Measurements from ENCODE around the gene FSIP1. TPM values are rescaled to one million over a fixed set of nuclear protein-coding genes. Genes with fewer than 3 reads are reported as not detected.

Gene FSIP1
- total RNA-seq, 1 experiment from 2014 or later, result 1.0 TPM

DNA sequence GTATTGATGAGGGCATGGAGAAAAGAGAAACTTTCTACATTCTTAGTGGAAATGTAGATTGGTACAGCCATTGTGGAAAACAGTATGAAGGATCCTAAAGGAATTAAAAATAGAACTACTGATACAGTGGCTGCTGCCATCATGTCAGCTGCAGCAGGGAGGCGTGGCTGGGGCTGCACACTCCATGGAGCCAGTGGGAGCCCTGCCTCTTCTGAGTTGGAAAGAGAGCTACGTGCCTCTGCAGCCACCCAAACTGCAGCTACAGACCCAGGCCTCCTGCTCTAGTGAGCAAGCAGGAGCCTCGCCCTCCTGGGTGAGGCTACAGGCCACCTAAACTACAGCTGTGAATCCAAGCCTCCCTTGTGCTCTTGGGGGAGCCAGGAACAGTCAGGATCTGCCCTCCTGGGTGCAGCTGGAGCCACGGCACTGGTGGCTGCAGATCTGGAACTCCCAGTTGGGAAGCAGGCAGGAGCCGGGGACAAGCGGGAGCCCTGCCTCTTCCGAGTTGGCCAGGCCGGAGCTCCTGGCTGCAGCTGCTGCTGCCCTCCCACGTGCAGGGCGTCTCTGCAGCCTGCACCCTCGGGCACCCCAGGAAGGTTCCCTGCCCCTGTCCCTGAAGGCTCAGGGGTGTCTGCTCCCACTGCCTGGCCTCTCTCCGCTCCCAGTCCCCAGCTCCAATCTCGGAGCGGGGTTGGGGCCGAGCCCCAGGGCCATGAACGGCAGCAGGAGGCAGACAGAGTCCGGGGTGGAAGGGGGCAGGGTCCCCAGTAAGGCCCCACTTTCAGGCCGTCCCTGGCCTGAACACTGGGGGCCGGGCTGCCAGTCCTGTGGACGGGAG lies 137.3 kb downstream of the FSIP1 start:
- DNase-seq (ENCODE audit: low spot score), result no peak

DNA sequence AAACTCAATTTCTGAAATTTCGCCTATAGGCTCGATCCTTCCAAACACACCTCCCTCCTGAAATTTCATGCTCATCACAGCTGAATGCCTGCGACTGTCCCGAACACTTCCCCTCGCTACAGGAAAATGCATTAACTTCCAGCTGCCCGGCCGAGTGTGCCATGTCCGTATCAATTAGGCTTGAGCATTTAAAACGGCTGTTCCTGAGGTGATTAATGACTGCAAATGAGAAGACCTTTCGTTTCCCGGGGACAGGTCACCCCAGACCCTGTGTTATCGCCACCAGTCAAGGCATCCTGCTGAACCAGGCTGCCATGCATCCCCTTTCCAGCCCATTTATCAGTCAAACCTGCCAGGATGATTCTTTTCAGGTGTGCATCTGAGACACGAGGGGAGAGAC lies 138.5 kb downstream of the FSIP1 start:
- DNase-seq (ENCODE audit: low spot score), result no peak

DNA sequence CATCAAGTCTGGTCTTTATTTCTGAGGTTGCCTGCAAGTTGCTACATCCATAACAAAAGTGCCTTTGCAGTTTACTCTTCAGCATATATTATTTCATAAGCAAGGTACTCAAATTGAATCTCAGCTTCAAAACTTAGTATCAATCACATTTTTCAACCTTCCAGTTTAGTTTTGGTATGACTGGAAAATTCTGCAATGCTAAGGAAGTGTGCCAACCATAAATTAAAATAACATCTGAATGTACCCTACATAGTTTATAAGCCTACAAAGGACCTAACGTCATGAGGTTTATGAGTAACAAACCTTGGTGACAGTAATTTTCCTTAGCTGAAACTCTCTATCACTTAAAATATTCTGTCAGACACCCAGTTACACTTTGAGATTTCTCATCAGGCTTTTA lies 138.9 kb downstream of the FSIP1 start:
- DNase-seq (ENCODE audit: low spot score), result no peak

DNA sequence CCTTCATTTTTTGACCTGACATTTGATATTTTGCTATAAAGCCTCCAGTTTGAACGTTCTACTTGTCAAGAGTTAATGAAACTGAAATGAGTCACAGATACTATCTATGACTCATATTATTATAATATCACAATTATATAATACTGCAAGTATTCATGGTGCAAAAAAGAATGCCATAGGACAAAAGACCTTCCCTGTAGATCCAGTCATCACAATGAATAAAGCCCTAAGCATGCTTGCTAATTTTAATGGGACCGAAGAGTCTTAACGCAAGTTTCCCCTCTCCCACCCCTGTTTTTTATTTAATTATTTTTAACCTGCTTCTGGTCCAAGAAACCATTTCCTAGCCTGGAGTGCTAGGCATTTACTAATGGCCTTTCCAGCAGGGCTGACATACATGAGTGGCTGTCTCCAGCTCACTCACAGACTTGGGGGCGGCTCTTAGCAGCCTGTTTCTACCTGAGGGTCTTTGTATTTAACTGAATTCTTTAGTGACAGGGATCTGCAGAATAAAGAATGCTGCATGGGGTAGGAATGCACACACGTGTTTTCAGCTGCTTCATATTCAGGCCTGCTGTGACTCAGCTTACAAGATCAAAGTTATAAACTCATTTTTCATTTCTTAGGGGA lies 140.5 kb downstream of the FSIP1 start:
- no peak for DNase-seq (ENCODE audit: low spot score)

DNA sequence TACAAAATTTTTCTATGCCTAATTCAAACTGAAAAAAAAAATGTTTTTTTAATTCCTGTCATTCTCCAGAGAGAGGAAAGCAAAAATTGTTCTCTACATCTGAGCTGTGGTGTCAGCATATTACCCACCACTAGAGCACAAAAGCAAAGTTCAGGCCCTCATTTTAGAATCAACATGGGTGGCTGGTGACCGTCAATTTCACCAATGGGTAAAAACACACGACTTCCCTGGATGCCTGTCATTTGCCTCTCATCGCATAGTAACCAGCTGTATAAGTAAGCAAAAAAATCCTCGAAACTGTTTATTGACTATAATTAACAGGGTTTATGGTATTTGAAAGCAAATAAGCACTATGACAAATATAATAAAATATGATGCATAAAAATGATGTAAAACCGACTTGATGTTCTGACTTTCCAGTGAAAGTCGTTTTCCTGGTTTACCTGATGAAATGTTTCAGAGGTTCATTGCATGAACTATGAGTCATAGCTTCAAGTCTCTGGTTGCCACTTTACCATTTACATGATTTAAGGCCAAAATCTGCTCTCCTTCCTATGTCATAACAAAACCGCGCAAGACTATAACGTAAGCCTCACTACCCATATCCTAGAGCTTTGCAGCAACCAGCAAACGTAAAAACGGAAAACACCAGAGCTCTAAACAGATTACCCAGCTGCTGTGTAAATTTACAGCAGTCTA lies 141.3 kb downstream of the FSIP1 start:
- peak; percentile 28 for DNase-seq (ENCODE audit: low spot score)

DNA sequence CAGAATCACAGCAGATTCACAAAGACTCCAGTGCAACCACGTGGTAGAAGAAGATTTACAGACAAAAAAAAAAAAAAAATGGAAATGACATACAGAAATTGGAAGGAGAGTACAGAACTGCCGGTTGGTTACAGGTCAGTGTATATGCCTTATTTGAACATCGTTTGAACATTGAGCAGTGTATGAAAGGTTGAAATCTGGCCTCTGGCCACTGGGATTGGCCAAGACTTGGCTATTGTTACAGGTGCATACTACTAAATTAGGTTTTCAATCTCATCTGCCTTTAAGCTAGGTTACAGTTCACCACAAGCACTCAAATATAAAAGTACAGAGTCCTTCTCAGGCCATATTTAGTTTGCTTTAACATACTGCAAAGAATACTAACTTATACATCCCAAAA lies 142.0 kb downstream of the FSIP1 start:
- no peak for DNase-seq (ENCODE audit: low spot score)

DNA sequence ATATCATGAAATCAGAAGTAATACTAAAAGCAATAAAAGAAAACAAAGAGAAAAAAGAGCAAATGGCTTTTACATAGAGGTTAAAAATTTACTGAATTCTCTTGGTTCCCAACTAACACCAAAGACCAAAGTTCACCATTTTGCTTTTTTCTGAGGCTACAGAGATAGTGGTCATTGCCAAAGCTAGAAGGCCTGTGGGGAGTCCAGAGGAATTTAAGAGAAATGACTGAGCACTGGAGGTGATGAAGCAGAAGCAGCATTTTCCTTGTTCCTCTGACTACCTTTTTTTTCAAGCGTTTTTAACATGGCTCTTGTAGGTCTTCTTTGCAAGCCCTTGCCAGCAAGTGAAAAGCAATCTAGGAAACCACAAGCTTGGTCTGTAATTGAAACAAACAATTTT lies 143.6 kb downstream of the FSIP1 start:
- no peak for DNase-seq (ENCODE audit: low spot score)

DNA sequence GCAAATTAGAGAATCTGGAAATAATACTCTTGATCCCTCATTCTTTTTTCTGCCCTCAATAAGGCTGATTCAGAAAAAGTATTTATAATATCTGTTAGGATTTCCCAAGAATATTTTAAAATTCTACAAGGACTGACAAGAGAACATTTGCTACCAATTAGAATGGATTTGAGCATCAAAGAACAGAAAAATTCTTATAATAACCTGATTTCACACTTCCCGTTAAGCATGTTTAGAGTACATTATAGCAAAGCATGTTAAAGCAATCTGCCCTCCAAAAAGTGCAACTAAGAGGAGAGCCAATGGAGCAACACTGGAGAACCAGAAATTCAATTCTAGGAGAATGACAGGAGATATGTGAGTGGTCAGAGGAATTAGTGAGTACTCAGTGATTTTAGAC lies 144.6 kb downstream of the FSIP1 start:
- DNase-seq (ENCODE audit: low spot score), result no peak

DNA sequence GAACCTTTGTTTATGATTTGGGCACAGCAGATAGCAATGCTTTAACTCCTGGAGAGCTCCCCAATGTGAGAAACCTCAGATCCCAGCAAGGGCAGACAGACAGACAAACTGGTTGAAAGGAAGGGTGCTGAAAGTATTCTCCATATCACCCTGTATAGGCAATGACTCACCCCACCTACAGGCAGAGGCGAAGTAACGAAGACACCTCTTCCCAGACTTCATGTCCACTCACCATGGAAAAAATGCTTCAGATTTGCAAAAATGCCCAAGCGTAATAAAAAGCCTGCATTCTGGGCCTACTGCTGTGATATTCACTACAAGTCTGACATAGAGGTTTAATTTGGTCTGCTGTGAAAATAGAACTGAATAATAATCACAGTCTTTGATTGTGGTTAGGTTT lies 151.3 kb downstream of the FSIP1 start:
- DNase-seq (ENCODE audit: low spot score), result no peak

DNA sequence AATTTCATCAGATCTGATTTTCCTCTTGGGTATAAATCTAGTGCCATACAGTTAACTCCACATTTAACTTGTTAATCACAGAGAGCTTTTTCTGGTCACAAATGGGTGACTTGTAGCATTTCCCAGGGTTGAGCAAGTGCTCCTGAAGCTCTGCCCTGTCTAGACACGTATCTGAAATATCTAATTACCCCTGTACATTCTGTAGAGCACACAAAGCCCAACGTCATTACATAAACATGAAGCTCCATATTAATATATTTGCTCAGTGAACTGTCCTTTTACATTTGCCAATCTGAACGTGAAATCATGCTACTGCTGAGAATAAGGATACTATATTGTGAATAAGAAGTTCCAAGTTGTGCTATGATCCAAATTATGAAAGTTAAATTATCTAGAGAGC lies 152.7 kb downstream of the FSIP1 start:
- no peak for DNase-seq (ENCODE audit: low spot score)

DNA sequence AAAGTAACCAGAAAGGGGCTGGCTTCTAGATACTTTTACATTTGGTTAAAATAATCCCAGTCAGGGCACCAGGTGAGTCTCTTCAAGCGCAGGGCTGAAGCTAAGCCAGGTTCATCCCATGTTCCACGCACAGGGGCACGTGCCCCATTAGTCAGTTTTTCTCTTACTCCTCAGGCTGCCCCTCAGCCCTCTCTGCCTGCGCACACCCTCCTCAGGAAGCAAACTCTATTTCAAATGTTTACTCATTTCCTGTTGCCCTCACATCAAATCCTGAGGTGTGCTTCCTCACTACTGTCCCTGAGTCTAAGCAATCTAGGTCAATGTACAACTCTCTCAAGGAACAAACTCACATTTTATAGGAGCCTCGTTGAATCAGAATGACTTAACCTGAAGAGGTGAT lies 153.3 kb downstream of the FSIP1 start:
- no peak for DNase-seq (ENCODE audit: low spot score)

DNA sequence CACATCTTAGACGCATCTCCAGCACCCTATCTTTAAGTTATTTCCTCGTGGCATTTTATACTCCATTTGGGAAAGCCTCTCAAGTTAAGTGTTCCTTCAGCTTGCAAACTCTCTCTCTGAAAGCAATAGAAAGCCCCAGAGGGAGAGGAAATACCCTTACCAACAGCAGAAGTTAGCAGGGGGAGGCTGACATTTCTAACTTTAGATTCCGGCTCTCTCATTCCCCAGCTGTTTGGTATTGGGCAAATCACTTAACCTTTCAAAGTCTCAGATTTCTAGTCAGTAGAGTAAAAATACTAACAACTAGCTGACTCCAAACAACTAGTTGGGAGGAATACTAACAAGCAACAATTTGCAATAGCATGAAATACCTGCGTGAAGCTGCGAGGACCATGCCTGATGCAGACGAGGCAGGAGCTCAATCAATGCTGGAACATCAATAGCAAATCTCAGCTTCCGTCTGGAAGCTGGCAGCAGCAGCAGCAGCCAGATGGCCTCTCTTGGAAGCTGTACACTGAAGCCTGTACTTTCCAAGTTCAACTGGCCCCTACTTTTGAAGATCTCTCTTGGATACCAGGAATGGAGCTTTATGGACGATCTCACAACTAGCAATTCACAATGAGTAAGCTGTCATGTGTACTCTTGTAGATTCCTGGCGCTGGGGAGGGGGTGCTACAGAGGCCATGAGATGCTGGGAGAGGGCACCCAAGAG lies 153.9 kb downstream of the FSIP1 start:
- DNase-seq (ENCODE audit: low spot score), result no peak

DNA sequence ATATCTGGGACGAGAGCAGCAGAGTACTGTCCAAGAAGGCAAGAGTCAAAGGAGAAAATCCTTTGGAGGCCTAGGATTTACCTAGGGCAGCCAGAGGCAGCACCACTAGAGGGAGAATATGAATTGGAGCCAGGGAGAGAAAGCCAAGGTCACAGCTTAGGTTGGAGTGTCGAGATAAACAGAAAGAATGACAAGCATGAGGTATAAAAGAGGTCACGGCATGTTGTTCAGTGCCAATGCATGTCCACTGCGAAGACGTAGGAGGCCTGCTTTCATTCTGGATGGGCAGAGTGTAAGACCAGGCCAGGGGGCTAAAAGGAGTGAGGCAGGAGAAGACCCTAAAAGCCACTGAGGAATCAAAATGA lies 154.5 kb downstream of the FSIP1 start:
- no peak for DNase-seq (ENCODE audit: low spot score)

DNA sequence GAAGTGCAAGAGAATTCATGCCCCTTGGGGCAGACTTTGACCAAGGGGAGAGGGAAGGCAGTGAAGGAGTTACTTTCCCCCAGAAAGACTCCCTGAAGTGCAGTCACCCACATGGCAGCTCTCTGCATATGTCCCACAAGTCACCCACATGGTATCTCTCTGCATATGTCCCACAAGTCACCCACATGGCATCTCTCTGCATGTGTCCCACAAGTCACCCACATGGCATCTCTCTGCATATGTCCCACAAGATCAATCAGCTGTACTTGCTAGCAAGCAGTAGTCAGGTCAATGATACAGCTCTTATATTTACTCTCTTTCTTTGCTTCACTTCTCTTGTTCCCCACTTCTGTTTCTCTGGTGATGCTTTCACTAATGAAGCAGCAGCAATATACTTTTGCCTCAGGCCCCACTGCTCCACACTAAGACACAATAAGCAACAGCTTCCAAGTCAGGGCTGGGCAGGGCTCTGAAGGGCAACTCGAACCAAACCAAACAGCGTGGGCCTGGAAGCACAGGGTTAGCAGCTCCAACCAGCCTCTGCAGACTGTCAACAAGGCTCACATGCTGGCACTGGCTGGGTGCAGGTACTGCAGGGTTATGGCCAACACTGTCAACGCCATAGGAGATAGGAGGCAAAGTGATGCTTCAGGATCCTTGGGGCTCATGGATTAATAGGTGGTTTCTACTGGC lies 155.0 kb downstream of the FSIP1 start:
- DNase-seq (ENCODE audit: low spot score), result no peak

DNA sequence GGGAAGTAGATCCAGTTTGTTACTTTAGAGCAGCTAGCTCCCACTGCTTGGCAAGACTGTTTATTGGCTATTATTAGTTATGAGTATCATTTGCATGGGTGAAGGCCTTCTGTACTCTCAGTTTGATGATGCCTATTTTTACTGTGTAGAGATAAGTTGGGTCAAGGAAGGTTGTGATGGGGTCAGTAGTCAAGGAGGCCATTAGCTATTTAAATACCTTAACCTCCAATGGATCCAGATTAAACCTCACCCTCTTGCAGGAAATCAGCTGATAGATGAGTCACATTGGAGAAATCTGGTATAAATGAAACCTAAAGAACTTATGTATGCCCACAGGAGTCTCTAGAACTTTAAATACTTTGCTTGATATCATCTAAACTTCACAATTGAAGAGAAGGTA lies 156.8 kb downstream of the FSIP1 start:
- no peak for DNase-seq (ENCODE audit: low spot score)

DNA sequence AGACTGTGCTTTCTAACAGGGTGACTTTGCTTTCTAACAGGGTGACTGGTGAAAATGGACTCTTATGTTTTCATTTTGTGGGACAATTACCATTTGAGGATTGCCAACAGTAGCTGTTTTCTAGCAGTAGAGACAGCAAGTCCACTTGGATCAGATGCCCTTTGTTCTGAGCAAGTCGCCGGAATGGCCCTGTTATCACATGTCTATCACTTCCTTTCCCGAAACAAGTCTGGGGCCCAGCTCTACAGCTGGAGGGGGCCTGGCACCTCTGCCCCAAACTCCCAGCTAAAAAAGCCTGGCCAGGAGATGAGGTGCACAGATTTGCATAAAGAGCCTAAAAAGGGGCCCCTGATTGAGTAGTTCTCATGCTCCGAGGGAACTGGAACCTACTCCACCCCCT lies 157.2 kb downstream of the FSIP1 start:
- no peak for DNase-seq (ENCODE audit: low spot score)

DNA sequence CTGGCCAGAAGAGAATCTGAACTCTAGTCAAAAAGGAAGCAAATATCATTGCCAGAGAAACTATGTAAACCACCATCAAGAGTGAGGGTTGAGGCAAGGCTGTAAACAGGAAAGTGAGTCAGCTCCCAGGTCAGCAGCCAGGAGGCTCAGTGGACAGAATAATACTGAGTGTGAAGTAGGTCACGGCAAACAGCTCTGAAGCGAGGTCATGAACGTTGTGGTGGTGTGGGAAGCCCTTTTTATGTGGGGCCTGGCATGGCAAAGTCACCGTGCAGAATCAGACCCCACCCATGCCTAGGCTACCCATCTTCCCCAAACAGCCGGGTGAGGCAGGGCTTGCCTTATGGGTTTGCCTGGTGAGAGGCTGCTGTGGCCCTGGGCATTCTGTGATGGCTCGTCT lies 157.8 kb downstream of the FSIP1 start:
- peak; percentile 84 for DNase-seq (ENCODE audit: low spot score)

DNA sequence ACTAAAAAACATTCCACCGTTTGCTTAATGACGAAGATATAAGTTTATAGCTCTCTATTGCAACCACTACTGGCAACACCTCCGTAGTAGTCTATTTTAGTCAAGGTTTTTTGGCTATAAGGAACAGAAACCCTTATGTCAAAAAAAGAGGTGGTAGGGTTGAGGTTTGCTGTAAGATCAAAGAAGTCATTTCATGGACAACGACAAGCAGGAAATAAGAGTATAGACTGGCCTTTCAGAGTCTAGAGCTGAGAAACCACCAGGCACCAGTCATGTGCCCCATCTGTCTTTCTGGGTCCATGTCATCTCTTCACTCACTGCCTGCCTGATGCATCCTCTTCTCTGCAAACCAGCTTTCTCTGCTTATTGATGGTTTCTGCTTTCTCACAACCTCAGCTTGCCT lies 159.1 kb downstream of the FSIP1 start:
- no peak for DNase-seq (ENCODE audit: low spot score)

DNA sequence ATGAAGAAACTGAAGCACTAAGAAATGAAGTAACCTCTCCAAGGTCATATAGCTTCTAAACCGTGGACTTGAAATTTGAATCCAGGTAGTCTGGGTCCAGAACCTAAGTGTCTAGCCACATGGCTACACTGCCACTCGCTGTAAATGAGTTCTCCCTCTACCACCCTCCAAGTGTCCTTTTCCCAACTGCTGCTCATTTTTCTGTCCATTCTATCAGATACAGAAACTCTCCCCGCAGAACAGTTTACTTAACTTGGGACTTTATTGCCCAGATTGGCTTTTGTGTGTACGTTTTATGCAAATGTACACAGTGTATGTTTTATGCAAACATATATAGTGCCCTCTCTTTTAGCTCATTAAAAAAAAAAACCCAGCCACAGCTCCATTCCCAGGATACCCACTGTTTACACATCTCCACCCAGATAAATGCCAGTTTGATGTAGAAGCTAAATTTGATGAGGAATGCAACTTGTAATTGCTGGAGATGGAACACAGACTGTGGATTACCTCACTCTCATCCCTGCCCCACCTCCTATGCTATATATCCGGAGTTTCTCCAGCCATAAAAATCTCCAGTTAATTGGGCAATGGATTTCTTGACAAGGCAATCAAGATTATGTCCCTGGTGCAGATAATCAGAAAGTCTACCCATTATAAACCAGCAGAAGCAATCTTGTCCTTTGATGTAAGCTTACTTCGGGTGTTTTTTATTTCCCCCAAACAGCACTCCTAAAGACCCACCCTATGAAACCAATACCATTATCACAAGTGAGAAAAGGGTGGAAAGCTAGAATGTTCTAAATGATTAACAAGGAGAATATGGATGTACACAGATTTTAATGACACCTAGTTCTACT lies 159.8 kb downstream of the FSIP1 start:
- no peak for DNase-seq (ENCODE audit: low spot score)

DNA sequence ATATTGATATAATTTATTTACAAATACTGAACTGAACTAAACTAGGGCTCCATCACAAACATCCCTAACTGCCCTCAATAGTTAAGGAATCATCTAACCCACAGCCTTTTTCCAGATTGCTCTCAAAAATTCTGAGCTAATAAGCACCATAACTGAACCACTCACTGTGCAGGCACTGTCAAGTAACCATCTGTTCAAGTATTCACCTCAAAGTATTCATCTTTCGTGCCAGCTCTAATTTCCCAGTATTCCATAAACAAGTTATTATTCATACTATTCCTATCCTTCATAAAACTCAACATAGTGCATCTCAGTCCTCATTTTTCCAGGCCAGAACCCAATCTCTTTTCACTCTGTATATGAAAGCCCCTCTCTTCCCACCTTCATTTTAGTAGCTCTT lies 160.7 kb downstream of the FSIP1 start:
- no peak for DNase-seq (ENCODE audit: low spot score)

DNA sequence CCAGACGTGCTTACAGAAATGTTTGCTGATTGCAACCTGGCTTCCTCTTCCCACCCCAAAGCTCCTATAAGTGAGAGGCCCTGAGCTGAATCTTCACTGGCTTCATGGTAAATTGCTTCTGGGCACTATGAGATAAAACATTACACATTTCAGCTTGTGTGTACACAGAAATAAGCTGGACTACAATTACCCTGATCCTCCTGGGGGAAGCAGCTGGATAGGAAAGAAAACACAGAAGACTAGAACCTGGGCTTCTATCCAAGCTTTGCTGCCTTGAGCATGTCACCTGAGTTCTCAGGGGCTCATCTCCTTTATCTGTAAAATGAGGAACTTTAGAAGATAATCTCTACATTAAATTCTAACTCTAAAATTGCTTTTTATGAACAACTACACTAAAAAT lies 161.4 kb downstream of the FSIP1 start:
- DNase-seq (ENCODE audit: low spot score), result no peak
